Measurements from ENCODE around the gene TDRD10.
A peak's percentile ranks its signal among the peaks of the same experiment; 100 is the strongest.

Gene TDRD10, protein sequence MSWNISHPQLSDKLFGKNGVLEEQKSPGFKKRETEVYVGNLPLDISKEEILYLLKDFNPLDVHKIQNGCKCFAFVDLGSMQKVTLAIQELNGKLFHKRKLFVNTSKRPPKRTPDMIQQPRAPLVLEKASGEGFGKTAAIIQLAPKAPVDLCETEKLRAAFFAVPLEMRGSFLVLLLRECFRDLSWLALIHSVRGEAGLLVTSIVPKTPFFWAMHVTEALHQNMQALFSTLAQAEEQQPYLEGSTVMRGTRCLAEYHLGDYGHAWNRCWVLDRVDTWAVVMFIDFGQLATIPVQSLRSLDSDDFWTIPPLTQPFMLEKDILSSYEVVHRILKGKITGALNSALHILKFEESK

DNA sequence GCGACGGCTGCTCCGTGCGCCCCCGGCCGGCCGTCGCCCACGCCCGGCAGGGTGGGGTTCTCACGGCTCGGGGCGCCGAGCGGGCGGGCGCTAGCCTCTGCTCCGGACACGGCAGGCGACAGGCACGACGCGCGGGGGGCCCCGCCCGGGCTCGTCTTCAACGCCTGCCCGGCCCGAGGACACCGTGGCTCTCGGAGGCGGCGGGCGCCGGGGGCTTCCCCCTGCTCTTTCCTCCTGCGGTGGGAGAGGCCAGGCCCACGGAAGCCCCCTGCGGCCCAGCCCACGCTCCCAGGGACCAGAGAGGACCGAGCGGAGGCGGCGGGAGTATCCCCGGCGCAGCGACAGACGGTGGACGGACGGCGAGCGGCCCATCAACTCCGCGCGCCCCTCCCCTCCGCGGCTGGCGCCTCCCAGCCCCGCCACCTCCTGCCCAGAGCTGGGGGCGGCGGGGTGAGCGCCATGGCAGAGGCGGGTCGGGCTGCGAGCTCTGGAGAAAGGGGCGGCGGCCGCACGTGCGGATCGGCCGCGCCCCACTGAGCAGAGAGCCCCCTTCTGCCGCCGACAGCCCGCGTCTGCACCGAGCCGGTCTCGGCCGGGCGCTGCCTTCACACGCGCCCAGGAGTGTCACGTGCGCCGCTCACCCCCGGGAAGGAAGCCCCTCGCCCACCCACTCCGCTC is at the start of gene TDRD10, which contains the start of gene SHE:
Gene TDRD10, plus strand, starts transcription at position 154 of the 678 bp plus-strand sequence. CDS start 4,685 bp downstream, outside the sequence.
Gene SHE, minus strand, starts transcription at position 347 of the 678 bp plus-strand sequence. CDS start 386 bp downstream, outside the sequence.
- no peak for DNase-seq (ENCODE audit: low read depth in 2 of 2)

DNA sequence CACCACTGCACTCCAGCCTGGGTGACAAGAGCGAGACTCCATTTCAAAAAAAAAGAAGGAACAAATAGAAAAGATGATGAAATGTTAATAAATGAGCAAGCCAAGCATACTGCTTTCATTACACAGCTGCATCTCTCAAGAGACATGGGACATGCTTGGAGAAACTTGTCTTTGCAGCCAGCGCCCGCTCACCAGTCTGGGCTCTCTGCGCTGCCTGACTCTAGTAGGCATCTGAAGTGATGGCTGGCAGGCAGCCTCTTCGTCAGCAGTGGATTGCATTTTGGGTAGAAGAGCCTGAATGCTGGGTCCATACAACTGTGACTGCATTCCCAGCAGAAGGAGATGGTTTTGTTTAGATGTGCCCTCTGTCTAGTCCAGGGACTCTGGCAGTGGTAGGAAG is 48.9 kb upstream of the TDRD10 start:
- no peak for DNase-seq (ENCODE audit: low read depth in 2 of 2)

DNA sequence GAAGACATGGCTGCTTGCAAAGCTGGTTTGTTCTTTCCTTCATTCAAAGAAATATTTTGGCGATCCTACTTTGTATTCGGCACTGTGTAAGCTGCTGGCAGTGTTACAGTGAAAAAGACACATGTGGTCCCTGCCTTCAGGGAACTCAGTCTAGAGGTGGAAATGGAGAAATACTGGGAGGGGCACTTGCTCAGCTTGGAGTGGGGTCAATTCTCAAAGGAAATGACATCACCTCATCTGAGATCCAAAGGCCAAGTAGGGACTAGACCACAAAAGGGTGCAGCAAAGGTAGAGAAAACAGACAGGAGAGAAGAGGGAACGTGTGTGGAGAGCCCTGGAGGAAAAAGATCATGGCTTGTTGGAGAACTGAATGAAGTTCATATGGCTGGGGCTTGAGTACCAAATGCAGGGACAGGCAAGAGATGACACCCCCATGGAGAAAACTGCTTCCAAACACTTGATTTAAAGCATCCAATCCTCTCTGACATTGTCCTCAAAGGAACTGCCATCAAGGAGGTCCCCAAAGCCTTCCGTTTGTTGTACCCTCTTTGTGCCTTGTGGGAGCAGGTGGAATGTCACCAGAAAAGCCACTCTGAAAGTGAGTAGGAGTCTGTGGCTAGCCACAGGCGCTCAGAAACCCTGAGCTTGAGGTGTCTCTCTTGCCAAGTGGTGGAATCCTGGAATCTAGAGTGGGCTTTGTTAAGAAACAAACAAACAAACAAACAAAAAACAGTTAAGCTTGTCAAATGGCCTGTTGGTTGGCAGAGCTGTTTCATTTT is 48.3 kb upstream of the TDRD10 start:
- no peak for DNase-seq (ENCODE audit: low read depth in 2 of 2)

DNA sequence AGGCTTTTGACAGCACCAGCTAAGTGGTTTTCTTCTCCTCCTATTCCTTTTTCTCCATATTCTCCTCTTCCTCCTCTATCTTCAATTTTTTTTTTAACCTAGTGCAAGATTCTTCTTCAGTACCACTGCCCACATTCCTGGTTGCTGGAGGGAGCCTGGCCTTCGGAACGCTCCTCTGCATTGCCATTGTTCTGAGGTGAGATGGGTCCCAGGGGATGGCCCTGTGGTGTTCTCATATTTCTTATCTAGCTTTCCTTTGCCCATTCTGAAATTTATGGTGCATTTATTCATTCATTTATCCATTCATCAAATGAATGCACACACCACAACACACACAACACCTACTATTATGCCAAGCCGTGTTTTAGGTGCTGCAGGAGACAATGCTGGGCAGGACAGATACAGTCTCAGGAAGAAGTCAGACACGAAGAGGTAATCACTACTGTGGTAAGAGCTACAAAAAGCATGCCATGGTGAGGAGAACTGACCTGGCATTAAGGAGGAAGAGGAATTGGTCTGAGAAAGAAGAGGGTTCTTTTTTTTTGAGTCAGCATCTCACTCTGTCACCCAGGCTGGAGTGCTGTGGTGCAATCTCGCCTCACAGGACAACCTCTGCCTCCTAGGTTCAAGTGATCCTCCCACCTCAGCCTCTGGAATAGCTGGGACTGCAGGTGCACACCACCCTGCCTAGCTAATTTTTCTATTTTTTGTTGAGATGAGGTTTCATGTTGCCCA is 47.5 kb upstream of the TDRD10 start:
- DNase-seq (ENCODE audit: low read depth in 2 of 2): no peak

DNA sequence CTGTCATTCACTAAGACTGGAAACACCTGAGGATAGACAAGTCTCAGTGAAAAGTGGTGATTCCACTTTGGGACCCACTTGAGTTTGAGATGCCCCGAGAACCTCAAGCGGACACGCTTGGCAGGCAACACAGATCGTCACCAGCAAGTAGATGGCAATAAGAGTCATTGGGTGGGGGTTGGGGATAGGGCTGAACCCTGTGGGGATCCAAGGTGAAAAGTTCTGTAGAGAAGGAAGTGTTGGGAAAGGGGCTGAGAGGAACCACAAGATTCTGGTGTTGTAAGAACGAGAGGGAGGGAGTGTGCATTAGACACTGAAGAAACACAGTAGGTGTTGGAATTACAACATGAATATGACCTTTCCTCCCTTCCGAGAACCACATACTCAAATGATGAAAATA is 45.4 kb upstream of the TDRD10 start:
- no peak for DNase-seq (ENCODE audit: low read depth in 2 of 2)

DNA sequence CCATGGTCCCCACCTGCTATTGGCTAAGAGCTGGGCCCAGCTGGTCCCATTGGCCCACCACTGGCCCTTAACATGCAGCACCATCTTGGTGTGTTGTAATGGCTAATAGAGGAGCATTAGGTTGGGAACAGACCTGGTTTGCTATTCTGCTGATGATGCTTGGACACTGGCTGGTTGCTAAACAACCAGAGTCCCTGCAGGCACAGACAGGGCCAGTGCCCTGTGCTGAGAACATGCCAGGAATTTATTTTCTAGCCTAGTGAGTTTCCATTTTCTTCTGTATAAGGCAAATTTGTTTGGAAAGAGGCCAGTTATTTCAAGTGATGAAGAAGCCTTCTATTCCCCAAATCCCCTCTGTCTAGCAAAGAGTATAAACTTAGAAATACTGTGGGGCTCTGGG is 42.9 kb upstream of the TDRD10 start:
- DNase-seq (ENCODE audit: low read depth in 2 of 2): no peak

DNA sequence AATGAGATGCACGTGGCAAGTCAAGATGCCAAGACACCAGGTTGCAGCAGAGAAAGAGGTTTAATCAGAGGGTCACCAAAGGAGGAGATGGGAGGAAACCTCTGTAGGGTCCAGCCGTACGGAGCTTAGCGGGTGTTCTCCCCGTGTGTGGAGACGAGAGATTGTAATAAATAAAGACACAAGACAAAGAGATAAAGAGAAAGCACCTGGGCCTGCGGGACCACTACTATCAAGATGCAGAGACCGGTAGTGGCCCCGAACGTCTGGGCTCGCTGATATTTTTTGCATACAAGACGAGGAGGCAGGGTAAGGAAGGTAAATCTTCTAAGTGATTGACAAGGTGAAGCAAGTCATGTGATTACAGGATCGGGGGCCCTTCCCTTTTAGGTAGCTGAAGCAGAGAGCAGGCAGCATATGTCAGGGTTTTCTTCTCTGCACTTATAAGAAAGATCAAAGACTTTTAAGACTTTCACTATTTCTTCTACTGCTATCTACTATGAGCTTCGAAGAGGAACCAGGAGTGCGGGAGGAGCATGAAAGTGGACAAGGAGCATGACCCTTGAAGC is 41.2 kb upstream of the TDRD10 start:
- DNase-seq (ENCODE audit: low read depth in 2 of 2): no peak

DNA sequence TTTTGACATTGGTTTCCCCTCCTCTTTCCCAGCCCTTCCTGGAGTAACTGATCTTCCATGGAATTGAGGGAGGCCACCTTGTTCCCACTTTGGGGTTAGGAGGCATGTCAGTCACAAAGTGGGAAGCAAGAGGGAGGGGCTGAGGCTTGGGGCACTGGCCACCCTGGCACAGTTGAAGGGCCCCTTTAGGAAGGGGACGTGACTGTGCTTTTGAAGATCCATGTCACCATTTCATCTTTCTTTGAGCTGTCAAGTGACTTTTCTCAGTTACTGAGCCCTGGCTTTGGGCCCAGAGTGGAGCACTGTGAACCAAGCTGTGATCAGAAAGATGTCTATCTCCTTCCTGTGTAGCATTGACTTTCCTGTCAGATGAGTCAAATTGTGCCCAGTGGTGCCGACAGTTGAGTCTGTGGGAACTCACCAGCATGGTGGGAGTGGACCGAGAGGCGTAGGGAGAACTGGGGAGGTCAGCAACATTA is 38.5 kb upstream of the TDRD10 start:
- DNase-seq (ENCODE audit: low read depth in 2 of 2): peak; percentile 42 to 59

DNA sequence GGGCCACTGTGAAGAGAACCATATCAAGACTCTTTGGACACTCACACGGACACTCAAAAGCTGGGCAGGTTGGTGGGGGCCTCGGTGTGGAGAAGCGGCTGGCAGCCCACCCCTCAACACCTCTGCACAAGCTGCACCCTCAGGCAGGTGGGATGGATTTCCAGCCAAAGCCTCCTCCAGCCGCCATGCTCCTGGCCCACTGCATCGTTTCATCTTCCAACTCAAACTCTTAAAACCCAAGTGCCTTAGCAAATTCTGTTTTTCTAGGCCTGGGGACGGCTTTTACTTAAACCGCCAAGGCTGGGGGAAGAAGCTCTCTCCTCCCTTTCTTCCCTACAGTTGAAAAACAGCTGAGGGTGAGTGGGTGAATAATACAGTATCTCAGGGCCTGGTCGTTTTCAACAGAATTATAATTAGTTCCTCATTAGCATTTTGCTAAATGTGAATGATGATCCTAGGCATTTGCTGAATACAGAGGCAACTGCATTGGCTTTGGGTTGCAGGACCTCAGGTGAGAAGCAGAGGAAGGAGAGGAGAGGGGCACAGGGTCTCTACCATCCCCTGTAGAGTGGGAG is 36.3 kb upstream of the TDRD10 start:
- no peak for DNase-seq (ENCODE audit: low read depth in 2 of 2)

DNA sequence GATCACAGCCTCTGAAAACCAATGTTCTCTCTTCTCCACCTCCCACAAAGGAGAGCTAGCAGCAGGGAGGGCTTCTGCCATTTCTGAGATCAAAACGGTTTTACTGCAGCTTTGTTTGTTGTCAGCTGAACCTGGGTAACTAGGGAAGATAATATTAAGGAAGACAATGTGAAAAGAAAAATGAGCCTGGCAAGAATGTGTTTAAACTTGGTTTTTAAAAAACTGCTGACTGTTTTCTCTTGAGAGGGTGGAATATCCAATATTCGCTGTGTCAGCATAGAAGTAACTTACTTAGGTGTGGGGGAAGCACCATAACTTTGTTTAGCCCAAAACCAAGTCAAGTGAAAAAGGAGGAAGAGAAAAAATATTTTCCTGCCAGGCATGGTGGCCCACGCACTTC is 35.8 kb upstream of the TDRD10 start:
- DNase-seq (ENCODE audit: low read depth in 2 of 2): no peak

DNA sequence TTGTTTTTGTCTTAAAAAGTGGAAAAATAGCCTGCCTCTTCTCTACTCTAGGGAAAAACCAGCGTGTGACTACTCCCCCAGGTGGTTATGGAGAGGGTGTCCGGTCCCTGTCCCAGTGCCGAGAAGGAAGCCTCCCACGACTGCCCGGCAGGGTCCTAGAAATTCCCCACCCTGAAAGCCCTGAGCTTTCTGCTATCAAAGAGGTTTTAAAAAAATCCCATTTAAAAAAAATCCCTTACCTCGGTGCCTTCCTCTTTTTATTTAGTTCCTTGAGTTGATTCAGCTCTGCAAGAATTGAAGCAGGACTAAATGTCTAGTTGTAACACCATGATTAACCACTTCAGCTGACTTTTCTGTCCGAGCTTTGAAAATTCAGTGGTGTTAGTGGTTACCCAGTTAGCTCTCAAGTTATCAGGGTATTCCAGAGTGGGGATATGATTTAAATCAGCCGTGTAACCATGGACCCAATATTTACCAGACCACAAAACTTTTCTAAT is 35.0 kb upstream of the TDRD10 start:
- DNase-seq (ENCODE audit: low read depth in 2 of 2): no peak

DNA sequence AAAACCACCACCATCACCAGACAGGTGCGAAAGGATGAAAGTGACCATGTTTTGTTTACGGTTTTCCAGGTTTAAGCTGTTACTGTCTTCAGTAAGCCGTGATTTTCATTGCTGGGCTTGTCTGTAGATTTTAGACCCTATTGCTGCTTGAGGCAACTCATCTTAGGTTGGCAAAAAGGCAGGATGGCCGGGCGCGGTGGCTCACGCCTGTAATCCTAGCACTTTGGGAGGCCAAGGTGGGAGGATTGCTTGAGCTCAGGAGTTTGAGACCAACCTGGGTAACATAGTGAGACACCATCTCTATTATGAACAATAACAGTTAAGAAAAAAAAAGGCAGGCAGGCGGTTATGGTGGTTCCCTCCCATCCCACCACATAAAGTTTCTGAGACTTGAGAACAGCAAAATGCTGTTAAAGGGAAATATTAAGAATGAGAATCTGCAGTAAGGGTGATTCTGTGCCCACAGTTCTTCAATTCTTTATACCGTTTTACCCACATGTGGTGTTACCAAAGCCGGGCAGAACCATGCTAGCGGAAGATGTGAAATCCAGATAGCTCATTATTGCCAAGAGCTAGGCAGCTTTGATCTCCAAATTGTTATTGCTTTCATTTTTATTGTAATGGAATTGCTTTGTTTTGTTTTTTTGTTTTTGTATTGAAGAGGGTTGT is 34.5 kb upstream of the TDRD10 start:
- no peak for DNase-seq (ENCODE audit: low read depth in 2 of 2)

DNA sequence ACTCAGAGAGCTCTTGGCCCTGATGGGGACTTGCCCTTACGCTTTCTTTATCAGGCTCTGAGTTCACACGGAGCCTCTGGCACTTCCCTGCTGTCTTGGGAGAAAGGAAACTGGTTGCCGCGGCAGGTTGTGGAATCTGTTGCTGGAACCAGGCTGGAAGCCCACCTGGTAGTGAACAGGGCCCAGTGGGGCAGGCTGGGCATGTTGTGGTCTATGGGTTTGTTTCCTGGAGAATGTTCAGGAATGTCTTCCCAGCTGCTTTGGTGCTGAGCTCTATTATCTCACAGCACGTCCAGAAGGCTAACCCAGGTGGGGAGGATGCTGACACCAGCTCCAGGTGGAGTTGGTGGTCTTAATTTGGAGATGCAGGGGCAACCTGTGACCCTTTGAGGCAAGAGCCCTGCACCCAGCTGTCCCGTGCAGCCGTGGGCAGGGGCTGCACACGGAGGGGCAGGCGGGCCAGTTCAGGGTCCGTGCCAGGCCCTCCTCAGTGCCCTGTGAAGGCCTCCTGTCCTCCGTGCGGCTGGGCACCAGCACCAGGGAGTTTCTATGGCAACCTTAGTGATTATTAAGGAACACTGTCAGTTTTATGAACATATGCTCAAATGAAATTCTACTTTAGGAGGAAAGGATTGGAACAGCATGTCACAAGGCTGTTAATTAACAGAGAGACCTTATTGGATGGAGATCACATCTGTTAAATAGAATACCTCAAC is 33.3 kb upstream of the TDRD10 start:
- DNase-seq (ENCODE audit: low read depth in 2 of 2): no peak

DNA sequence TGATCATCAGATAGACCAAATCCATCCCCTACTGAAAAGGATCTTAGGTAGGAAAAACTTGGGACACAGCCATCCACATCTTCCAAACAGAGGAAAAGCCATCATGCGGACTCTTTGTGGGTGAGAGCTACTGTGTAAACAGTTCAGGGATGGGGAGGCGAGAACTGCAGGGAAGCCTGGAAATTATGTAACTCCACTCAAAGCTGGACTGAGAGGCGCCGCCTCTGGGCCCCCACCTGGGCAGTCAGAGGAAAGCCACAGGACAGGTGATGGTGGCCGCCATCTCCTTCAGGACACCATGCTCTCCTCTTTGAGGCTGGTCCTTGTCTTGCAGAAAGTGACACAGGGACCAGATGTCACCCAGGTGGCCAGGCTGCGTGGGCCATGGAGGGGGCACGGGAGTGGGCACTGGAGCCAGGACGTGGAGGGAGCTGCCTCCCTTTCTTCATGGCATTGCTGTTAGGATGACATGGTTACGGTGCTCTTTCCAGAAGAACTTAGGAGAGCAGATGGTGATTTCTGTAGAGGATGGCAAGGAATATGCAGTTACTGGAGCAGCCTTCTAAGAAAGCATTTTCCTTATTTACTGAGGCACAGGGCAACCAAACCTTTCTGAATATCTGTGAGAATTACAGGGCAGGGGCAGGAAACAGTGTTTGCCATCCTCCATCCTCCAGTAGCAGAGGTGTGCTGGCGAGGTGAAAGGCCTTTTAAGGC is 32.0 kb upstream of the TDRD10 start:
- no peak for DNase-seq (ENCODE audit: low read depth in 2 of 2)

DNA sequence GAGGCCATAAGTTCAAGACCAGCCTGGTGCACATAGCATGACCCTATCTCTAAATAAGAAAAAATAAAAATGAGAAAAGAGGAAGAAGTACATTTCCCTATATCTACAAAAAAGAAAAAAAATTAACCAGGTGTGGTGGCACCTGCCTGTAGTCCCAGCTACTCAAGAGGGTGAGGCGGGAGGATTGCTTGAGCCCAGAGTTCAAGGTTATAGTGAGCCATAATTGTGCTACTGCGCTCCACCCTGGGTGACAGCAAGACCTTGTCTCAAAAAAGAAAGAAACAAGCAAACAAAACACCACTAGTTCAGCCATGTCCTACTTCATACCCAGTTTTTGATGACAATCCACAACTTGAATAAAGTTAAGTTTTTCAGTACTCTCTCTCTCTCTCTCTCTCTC is 30.7 kb upstream of the TDRD10 start:
- DNase-seq (ENCODE audit: low read depth in 2 of 2): no peak

DNA sequence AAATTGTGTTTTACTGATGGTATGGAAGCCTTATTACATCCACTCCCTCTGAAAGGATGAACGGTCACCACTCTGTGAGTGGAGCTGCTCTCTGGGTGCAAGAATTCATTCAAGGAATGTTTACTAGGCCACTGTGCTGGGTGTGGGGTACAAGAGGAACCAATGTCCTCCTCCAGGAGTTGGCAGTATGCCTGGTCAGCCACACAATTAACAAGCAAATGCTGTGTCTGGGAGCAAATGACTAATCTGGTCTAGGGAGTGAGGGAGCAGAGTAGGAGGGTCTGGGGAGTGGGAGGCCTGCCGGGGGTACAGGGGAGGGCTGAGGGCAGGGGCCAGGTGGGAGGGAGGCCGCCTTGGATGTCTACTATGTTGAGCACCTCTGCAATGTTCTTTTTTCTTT is 27.2 kb upstream of the TDRD10 start:
- DNase-seq (ENCODE audit: low read depth in 2 of 2): no peak

DNA sequence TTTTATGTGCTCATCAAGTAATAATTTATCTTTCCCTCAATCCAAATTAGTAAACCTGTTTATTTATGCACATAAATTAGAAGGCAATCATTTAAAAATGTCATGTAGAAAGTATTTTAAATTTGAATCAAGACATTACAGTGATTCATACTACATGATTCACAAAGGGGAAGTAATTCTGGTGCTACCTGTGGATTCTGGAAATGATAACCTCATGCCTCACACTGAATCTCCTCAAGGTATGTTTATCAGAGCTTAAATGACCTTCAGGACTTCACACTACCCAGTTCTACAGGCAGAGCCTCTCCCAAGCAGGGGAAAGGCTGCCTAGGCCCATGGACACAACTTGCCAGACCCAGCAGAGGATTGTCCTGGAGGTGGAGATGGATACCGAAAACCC is 25.2 kb upstream of the TDRD10 start:
- DNase-seq (ENCODE audit: low read depth in 2 of 2): no peak

DNA sequence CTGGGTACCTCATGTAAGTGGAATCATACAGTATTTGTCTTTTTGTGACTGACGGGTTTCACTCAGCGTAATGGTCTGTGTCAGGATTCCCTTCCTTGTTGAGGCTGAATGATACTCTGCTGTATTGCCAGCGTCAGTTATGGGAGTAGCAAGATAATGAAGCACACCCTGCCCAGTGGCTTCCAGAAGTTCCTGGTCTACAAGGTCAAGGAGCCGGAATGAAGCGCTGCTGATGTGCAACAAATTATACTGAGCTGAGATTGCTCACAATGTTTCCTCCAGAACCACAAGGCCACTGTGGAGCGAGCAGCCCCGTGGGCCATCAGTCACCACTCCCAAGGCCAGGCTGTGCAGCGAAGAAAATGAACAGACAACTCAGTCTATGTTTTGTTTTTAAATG is 24.0 kb upstream of the TDRD10 start:
- no peak for DNase-seq (ENCODE audit: low read depth in 2 of 2)

DNA sequence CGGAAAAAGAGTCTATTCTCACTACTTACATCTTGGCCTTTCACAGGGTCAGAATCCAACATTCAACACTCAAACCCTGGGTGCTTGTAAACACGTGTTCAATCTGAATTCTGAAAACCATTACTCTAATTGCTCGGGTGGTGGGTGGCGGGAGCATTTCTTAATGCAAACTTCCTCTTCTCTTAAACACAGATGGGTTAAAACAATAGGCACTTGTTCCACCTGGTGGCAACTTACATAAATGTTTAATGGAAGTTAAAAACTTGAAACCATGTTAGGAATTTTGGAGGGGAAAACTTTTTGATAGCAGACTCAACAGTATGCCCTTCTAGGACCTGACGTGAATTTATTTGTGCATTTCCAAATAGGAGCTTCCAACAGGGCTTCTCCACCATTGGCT is 23.4 kb upstream of the TDRD10 start:
- DNase-seq (ENCODE audit: low read depth in 2 of 2): no peak

Data from stimulated activated CD8-positive, alpha-beta memory T cell treated with anti-CD3 and anti-CD28 coated beads, Interleukin-15, amount 100 ng/mL, for 48 hours (primary cell).